Motor neuron (in vitro differentiated cells): ENCODE measurements around the gene INKA2. TPM values are rescaled to one million over a fixed set of nuclear protein-coding genes. Genes with fewer than 3 reads are reported as not detected.
A peak's percentile ranks its signal among the peaks of the same experiment; 100 is the strongest.

Experiments
- ATAC-seq, 8 experiments: fragments of 200-7000 bp; cut with Tn5 transposase; replicated peaks in 6 of 8; 2 replicates each; pipeline ENCODE4 v1.8.0; 2021; ENCODE audit warnings: mild to moderate bottlenecking in 8 of 8, moderate library complexity in 8 of 8
- H3K27ac ChIP-seq, 2 donors: fragments of 250-450 bp; sonication (Bioruptor Pico); 2 replicates each; pipeline ENCODE4 v1.9.0; 2021; ENCODE audit warnings: antibody characterized with exemption in 2 of 2, mild to moderate bottlenecking in 2 of 2, moderate library complexity in 1 of 2
- H3K4me1 ChIP-seq, 2 donors: fragments of 250-450 bp; sonication (Bioruptor Pico); replicated peaks in 1 of 2; 2 replicates each; pipeline ENCODE4 v1.6.1; 2021; ENCODE audit warnings: antibody characterized with exemption in 2 of 2, mild to moderate bottlenecking in 2 of 2, moderate library complexity in 1 of 2
- H3K4me3 ChIP-seq, 5 donors: fragments of 250-450 bp; sonication (Bioruptor Pico); 2 replicates each; pipeline ENCODE4 v1.9.0; 2021; ENCODE audit warnings: antibody characterized with exemption in 5 of 5, mild to moderate bottlenecking in 5 of 5, moderate library complexity in 4 of 5
- WGBS, 10 experiments: fragments of 450-650 bp; shearing (Covaris generic); methylation state at CpG; one replicate each; pipeline ENCODE4 v1.0.0; 2022; 5-methylcytosine and 5-hydroxymethylcytosine counted together
- in situ Hi-C, 9 experiments: fragments of 400-800 bp; cut with MboI; loops; one replicate each; pipeline ENCODE4 v1.15.0; 2021; ENCODE audit warnings: low sequenced_read_pairs in 9 of 9, low pct_unique_long_range_greater_than_20kb in 2 of 9; ENCODE audit not compliant: unreplicated experiment in 9 of 9
- total RNA-seq, 8 experiments: library from RNA; unstranded; fragments of 300-600 nt; gene quantifications; 2 replicates each; pipeline versions ENCODE4 v1.2.3 to v1.2.4, GENCODE V29; 2022

The INKA2 gene
- total RNA-seq, 8 experiments from 2014 or later: 1.3 to 14.3 (median 4.7) TPM

DNA sequence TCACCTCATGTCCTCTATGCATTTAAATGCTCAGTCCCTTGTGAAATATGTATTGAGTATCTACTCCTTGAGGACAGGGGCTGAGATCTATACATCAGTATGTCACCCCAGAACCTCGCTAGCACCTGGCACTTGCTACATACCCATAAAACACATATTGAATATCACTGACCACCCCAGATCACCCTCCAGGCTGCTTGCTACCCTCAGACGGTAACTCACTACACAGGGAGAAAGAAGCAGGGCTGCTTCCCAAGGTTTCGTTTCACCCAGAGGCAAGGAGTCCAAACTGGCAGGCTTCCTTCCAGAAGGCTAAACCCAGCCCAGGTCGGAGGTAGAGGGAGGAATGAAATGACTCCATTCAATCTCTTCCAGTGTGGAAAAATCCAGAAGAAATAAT is 8.5 kb downstream of the INKA2 start:
- ATAC-seq: no peak
- H3K4me3 ChIP-seq: no peak overlapping the region
- H3K4me1 ChIP-seq: peaks cover 9 to 27% of the 10 kb centered on the region in 2 donors
- H3K27ac ChIP-seq: no peak overlapping the region
- in situ Hi-C loops: loop anchor here in 2 of 9 experiments (25.0 kb wide), 2 partner anchors 218 to 243 kb away; partner anchors contain the start of genes ADORA3 (in 1 of the 2) and TMIGD3 (in 1 of the 2)
- WGBS, 10 experiments: 40 to 100% (median 75%) methylated on average over 1 to 4 of the region's 4 CpGs; no CpG with 5 or more reads in 2 of the 10 experiments

GRCh38 chr1:111729946-111730681 is 9.1 kb downstream of the INKA2 start:
- no peak overlapping the region for H3K27ac ChIP-seq
- 57 to 83% (median 67%) methylated on average over 1 to 7 of the region's 7 CpGs; no CpG with 5 or more reads in 1 of the 10 experiments for WGBS, 10 experiments
- no peak overlapping the region for H3K4me3 ChIP-seq
- in situ Hi-C loops: loop anchor here in 2 of 9 experiments (25.0 kb wide), 2 partner anchors 218 to 243 kb away; partner anchors contain the start of genes ADORA3 (in 1 of the 2) and TMIGD3 (in 1 of the 2)
- H3K4me1 ChIP-seq: peaks cover 12 to 31% of the 10 kb centered on the region in 2 donors
- no peak for ATAC-seq

- WGBS, 10 experiments: 45 to 94% (median 80%) methylated on average over 2 to 7 of the region's 8 CpGs; no CpG with 5 or more reads in 4 of the 10 experiments
- no peak for ATAC-seq
- peaks cover 13 to 37% of the 10 kb centered on the region in 2 donors for H3K4me1 ChIP-seq
- no peak overlapping the region for H3K4me3 ChIP-seq
- no peak overlapping the region for H3K27ac ChIP-seq
- in situ Hi-C loops: loop anchor here in 2 of 9 experiments (25.0 kb wide), 2 partner anchors 217 to 242 kb away; partner anchors contain the start of genes ADORA3 (in 1 of the 2) and TMIGD3 (in 1 of the 2)
Measured at GRCh38 chr1:111729271-111729921, 9.8 kb downstream of the INKA2 start.

- WGBS, 10 experiments: 72 to 81% (median 79%) methylated on average over 5 to 13 of the region's 18 CpGs; no CpG with 5 or more reads in 4 of the 10 experiments
- H3K27ac ChIP-seq: no peak overlapping the region
- H3K4me3 ChIP-seq: no peak overlapping the region
- no peak for ATAC-seq
- peaks cover 4 to 22% of the 10 kb centered on the region in 2 donors for H3K4me1 ChIP-seq
- in situ Hi-C loops: loop anchor here in 2 of 9 experiments (25.0 kb wide), 2 partner anchors 215 to 240 kb away; partner anchors contain the start of genes ADORA3 (in 1 of the 2) and TMIGD3 (in 1 of the 2)
Measured at GRCh38 chr1:111727056-111727455, 12.1 kb downstream of the INKA2 start.

GRCh38 chr1:111725192-111725591 is 14.0 kb downstream of the INKA2 start:
- in situ Hi-C loops: loop anchor here in 2 of 9 experiments (25.0 kb wide), 2 partner anchors 213 to 238 kb away; partner anchors contain the start of genes ADORA3 (in 1 of the 2) and TMIGD3 (in 1 of the 2)
- ATAC-seq: peak; percentile 12 to 96 (median 88)

DNA sequence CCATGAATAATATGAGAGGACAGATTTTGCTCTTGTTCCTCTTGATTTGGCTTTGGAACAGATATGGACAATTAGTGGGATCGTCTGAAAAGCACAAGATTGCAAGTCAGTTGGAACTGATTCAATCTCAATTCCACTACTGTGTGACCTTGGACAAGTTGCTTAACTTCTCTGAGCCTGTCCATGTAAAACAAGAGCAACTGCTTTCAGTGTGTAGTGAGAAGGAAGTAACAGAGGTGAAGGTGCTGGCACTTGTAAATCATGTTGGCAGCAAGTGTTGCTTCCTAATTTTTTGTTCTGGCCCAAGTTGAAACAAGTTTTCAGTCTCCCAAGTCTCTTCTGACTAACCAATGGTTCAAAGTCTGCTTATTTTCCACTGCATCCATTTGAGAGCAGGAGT is 15.3 kb downstream of the INKA2 start:
- 0 to 100% (median 69%) methylated on average over 1 of the region's 1 CpG; no CpG with 5 or more reads in 5 of the 10 experiments for WGBS, 10 experiments
- Histone ChIP-seq H3K4me1 (peaks cover 4 to 17% of the 10 kb centered on the region in 2 donors), H3K27ac (no peak overlapping the region), H3K4me3 (no peak overlapping the region)
- in situ Hi-C loops: no loop called here
- ATAC-seq: no peak

More at GRCh38 chr1:111725192-111725591, 14.0 kb downstream of the INKA2 start:
- no peak overlapping the region for H3K4me3 ChIP-seq
- H3K4me1 ChIP-seq: peaks cover 4 to 20% of the 10 kb centered on the region in 2 donors
- H3K27ac ChIP-seq: no peak overlapping the region
- WGBS, 10 experiments: 0 to 25% (median 20%) methylated on average over 1 to 5 of the region's 5 CpGs; no CpG with 5 or more reads in 4 of the 10 experiments

DNA sequence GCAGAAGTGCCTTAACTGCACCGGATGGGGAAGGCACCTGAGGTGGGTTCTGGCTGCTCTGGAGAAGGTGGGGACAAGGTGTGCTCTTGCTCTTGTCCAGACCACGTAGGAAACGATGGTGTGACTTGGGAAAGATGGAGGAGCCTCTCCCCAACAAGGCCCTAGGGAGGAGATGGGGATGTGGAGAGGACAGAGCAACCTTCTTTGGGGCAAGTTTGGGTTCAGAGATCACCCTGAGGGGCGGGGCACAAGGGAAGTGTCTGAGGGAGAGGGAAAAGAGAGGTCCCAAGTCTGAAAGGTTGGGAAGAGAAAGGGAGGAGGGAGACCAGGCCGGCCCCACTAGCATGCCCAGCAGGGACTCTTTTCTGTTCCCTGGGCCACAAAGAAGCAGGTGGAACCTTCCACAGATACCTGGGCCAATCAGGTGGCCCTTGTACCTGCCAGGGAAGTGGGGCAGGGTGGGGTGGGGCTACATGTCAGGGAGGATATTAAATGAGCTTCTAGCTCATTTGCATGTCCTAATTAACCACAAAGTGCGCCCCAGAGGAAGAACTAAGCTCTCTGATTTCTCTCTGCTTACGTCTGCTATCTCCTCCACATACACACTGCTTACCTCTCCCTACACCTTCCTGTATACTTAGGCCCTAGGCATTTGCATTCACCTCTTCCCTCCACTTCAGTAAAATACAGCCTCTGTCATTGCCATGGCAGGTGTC is 15.9 kb downstream of the INKA2 start:
- 80 to 100% (median 88%) methylated on average over 1 to 7 of the region's 7 CpGs; no CpG with 5 or more reads in 3 of the 10 experiments for WGBS, 10 experiments
- no peak overlapping the region for H3K4me3 ChIP-seq
- no peak overlapping the region for H3K27ac ChIP-seq
- ATAC-seq: no peak
- H3K4me1 ChIP-seq: peaks cover 4 to 17% of the 10 kb centered on the region in 2 donors
- in situ Hi-C loops: no loop called here

GRCh38 chr1:111720977-111721786 is 18.0 kb downstream of the INKA2 start:
- peak in 2 of 8 experiments; percentile 7 to 14 for ATAC-seq
- Histone ChIP-seq H3K27ac (no peak overlapping the region), H3K4me1 (peaks cover 4 to 15% of the 10 kb centered on the region in 2 donors), H3K4me3 (no peak overlapping the region)
- WGBS, 10 experiments: 66 to 100% (median 87%) methylated on average over 2 to 6 of the region's 10 CpGs; no CpG with 5 or more reads in 3 of the 10 experiments
- in situ Hi-C loops: no loop called here

- H3K4me3 ChIP-seq: no peak overlapping the region
- peaks cover 3 to 9% of the 10 kb centered on the region in 2 donors for H3K4me1 ChIP-seq
- H3K27ac ChIP-seq: no peak overlapping the region
- WGBS, 10 experiments: 53 to 100% (median 79%) methylated on average over 1 to 7 of the region's 7 CpGs; no CpG with 5 or more reads in 2 of the 10 experiments
- peak in 2 of 8 experiments; percentile 37 to 50 for ATAC-seq
- in situ Hi-C loops: no loop called here
Measured at GRCh38 chr1:111720274-111720976, 18.8 kb downstream of the INKA2 start.

DNA sequence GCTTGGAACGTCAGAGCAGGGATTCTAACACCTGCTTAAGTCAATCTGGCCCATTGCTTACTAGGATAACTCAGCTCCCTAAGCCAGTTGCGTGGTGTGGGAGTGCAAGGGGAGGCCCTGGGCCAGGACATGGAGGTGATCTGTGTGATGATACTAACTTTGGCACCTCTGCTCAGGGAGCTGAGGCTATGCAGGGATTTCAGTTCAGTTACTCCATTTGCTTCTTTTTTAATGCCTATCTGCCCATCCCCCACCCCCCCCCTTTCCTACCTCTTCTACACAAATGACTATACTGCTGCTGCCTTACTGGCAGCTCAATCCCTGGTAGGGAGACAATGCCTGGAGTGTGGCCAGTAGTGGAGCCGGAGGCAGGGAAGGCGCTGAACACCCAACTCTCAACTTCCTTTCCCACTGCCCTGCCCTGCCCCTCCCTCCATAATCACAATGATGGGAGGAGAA is 19.5 kb downstream of the INKA2 start:
- Histone ChIP-seq H3K27ac (no peak overlapping the region), H3K4me3 (no peak overlapping the region), H3K4me1 (peaks cover 0 to 2% of the 10 kb centered on the region in 2 donors)
- ATAC-seq: no peak
- in situ Hi-C loops: no loop called here
- WGBS, 10 experiments: 60 to 90% (median 67%) methylated on average over 1 to 4 of the region's 4 CpGs; no CpG with 5 or more reads in 5 of the 10 experiments

DNA sequence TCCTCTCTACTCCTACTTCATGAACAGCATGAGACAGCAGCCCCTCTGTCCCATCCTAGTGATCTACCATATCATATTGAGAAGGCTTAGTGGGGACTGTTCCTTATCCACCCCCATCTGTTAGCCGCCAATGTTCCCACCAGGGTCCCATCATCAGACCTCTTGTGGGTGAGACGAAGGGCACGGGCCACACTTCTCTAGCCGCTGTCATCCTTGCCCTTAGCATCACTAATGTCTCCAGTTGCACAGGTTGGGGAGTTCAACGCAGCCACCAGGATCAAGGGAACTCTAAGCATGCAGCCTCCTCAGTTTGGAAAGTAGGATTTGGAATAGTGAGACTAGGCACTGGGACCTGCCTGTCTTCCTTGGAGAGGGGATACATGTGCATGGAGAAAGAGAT is 20.1 kb downstream of the INKA2 start:
- in situ Hi-C loops: no loop called here
- H3K4me3 ChIP-seq: no peak overlapping the region
- no peaks in the 10 kb centered on the region for H3K4me1 ChIP-seq
- WGBS, 10 experiments: 83 to 100% (median 94%) methylated on average over 2 to 4 of the region's 5 CpGs; no CpG with 5 or more reads in 6 of the 10 experiments
- no peak for ATAC-seq
- H3K27ac ChIP-seq: no peak overlapping the region
